ENCODE results near the gene CAMK1D.

DNA sequence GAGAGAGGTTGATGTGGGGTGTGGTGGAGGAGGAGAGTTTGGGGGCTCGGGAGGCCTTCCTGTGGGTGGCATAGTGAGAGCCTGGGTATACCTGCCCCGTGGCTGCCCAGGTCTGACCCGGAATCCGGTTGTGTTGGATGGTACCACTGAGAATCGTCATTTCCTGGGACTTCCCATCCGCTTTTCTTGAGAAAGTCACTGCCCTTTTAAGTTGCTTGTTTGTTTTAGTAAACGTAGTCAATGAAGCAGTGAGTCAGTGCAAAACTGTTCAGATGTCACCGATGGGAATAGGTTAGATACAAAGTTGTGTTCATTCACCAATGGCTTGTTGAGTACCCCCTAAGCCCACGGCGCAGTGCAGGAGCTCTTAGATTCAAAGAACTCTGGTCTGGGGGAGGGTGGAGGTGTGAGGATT, 285.8 kb downstream of the CAMK1D start:
- TF ChIP-seq, protein P1, sequence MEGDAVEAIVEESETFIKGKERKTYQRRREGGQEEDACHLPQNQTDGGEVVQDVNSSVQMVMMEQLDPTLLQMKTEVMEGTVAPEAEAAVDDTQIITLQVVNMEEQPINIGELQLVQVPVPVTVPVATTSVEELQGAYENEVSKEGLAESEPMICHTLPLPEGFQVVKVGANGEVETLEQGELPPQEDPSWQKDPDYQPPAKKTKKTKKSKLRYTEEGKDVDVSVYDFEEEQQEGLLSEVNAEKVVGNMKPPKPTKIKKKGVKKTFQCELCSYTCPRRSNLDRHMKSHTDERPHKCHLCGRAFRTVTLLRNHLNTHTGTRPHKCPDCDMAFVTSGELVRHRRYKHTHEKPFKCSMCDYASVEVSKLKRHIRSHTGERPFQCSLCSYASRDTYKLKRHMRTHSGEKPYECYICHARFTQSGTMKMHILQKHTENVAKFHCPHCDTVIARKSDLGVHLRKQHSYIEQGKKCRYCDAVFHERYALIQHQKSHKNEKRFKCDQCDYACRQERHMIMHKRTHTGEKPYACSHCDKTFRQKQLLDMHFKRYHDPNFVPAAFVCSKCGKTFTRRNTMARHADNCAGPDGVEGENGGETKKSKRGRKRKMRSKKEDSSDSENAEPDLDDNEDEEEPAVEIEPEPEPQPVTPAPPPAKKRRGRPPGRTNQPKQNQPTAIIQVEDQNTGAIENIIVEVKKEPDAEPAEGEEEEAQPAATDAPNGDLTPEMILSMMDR (IDR thresholded peaks at IDR 0.05) = no peak
- TF ChIP-seq POLR2A (IDR thresholded peaks at IDR 0.05) = no peak
